ENCODE measurements around the gene TMEM44.

TMEM44 gene

DNA sequence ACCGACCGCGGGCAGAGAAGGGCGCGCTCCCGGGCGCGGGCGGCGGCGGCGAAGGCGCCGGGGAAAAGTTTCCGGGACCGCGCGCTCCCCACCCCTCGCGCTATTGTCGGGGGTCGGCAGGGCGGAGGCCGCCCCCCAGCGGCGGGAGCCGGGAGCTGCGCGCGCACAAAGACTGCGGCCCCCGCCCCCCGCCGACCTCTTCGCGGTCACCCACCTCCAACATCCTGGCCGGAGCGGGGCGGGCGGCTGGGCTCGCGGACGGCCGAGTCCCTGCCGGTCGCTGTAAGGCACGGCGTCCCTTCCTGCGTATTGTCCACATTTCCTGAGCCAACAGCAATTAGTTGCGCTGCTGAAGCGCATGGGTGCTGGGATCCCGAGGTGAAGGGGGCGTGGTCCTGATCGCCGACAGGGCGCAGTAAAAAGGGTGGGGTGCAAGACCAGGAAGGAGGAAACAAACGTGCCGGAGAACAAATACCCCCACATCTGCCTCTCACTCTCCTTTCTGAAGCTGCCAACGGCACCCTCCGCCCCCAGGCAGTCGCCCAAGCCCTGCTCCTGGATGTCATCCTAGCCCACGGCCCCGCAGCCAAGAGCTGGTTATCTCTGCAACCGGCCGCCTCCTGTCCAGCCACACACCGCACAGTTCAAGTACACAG lies at the start of gene TMEM44:
TSS of gene TMEM44 (minus strand) at position 71 of the 656 bp plus-strand sequence. CDS start 204 bp downstream, outside the sequence.
- peak; percentile 89 for DNase-seq (ENCODE audit: low spot score)

- DNase-seq (ENCODE audit: low spot score) = peak; percentile 91
Measured at GRCh38 chr3:194682694-194683310, 49.6 kb upstream of the TMEM44 start.

GRCh38 chr3:194682189-194682693 lies 49.0 kb upstream of the TMEM44 start:
- DNase-seq (ENCODE audit: low spot score) = no peak

- DNase-seq (ENCODE audit: low spot score) = no peak
Measured at GRCh38 chr3:194680888-194681615, 47.8 kb upstream of the TMEM44 start.

DNA sequence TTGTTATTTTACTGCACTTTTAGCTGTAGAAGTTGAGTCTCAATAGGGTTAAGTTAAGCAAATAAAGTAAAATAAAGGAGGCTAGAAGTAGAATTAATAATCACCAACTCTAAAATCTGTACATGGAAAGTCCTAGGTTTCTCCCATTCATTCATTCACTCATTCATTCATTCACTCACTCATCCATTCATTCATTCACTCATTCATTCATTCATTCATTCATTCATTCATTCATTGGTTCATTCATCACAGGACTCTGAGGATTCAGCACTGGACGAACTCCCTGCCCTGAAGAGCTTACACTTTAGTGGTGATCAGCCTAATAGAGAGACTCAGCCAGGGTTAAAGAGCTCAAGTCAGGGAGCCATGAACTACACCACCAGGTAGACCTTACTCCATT lies 43.3 kb upstream of the TMEM44 start:
- no peak for DNase-seq (ENCODE audit: low spot score)

- no peak for DNase-seq (ENCODE audit: low spot score)
Measured at GRCh38 chr3:194675680-194676079, 42.5 kb upstream of the TMEM44 start.

DNA sequence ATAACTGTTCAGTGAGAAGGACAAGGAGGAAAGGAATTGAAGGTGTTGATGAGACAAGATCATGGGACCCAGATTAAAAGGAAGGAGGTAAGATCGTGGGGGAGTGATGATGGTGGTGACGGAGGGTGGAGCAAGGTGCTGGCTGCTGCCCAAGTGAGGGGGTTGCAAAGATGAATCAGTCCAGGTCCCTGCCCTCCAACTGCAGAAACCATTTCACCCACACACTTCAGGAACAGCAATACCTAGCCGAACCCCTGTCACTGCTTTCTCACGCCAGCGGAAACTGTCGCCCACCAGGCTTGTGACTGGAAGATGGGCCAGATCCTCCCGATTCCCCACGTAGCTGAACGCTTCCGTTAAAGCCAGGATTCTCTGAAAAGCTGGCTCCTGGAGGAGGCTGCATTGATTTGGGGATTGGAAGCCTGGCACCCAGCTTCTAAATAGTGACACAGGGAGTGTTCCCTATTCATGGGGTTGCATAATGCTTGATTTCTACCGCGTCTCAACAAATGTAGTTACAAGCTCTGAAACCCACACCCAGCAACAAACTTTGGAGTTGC lies 41.9 kb upstream of the TMEM44 start:
- no peak for DNase-seq (ENCODE audit: low spot score)

DNA sequence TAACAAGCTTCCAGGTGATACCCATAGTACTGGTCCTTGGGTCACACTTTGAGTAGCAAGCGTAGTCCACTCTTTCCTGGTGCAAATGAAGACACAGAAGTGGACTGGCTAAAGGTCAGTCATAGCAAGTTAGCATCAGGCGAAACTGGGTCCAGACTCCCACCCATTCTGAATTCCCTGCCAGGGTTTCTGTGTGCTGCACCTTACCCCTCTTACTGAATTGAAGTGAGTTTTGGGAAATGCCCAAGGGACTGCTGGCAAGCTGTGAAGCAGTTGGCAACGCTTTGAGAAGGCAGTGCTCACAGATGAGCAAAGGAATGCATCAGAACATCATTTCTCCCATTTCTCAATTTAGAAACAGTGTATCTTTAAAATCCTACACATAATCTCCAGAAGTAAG lies 40.5 kb upstream of the TMEM44 start:
- no peak for DNase-seq (ENCODE audit: low spot score)

- DNase-seq (ENCODE audit: low spot score) = no peak
Measured at GRCh38 chr3:194672876-194673275, 39.7 kb upstream of the TMEM44 start.

GRCh38 chr3:194671900-194672808 lies 38.9 kb upstream of the TMEM44 start, which contains the start of gene LSG1:
Gene LSG1, minus strand, starts transcription at chr3:194672191. Its CDS starts 29 bp downstream, at chr3:194672162.
- peak; percentile 80 for DNase-seq (ENCODE audit: low spot score)

DNA sequence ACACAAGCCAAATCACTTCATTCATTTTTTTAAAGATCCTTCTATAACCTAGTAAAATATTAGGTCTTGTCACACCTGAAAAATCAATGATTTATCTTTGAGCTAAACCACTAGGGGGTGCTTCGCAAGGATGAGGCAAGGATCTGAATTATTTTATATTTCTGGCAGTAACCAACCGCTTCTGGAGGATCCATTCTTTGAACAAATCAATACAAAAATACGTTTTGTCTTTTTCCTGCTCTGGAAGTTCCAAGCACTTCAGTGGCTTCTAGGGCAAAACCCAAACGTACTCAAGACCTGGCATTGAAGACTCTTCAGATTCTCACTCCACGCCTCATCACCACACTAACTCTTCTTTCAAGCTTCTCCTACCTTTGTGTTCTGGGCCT lies 38.3 kb upstream of the TMEM44 start:
- no peak for DNase-seq (ENCODE audit: low spot score)

GRCh38 chr3:194667363-194667762 lies 34.1 kb upstream of the TMEM44 start:
- no peak for DNase-seq (ENCODE audit: low spot score)

GRCh38 chr3:194664857-194665256 lies 31.6 kb upstream of the TMEM44 start:
- no peak for DNase-seq (ENCODE audit: low spot score)

DNA sequence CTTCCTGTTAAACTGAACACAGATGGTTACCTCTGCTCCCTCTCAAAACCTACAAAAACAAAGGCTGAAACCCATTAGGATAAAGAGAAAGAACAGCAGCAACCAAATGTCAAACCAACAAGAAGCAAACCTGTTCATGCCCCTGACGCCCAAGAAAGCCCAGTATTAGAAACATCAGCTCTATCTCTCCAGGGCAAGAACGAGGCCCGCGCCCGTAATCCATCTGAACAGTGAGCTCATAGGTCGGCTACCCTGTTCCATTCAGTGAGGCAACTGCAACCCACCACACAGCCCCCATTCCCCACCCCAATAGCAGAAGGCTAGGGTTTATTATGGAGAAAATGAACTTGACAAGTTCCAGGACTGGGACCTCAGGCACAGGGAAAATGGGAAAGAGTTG lies 28.7 kb upstream of the TMEM44 start:
- no peak for DNase-seq (ENCODE audit: low spot score)

DNA sequence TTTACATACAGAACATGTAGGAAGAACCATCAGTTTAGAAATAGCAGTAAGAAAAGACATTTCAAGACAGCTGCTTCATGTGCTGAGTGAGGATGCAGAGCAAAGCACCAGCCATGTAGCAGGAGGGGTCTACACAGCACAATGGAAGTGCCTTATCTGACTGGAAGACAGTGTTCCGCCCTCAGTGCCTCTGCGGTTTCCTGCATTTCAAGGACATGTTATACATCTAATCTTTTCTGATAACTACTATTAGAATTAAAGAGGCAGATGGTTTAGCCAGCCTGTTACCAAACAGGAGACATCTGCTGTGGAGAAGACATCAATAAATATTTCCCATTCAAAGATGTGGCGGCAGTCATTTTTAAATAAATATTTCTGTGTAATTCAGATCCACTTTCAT lies 28.2 kb upstream of the TMEM44 start:
- DNase-seq (ENCODE audit: low spot score) = no peak

- DNase-seq (ENCODE audit: low spot score) = no peak
Measured at GRCh38 chr3:194659778-194660177, 26.6 kb upstream of the TMEM44 start.

GRCh38 chr3:194658477-194659242 lies 25.4 kb upstream of the TMEM44 start:
- DNase-seq (ENCODE audit: low spot score) = no peak

DNA sequence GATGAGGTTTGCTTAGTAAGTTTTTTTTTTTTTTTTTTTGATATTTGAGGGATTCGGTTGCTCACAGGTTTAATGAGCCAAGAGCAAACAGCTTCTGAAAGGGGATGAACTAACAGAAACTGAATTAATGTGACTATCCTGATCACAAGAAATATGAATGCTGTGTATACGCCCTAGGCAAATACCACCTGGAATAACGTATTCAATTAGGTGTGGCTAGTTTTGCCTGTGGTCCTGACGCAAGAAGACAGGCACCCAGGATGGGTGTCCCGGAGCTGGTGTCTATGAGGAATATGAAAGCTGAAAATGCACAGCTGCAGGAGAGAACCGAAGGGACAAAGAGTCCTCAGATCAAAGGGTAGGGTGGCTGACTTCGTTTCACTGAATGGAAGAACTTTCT lies 24.2 kb upstream of the TMEM44 start:
- no peak for DNase-seq (ENCODE audit: low spot score)

GRCh38 chr3:194654443-194654842 lies 21.2 kb upstream of the TMEM44 start:
- no peak for DNase-seq (ENCODE audit: low spot score)

- no peak for DNase-seq (ENCODE audit: low spot score)
Measured at GRCh38 chr3:194647747-194648146, 14.5 kb upstream of the TMEM44 start.

DNA sequence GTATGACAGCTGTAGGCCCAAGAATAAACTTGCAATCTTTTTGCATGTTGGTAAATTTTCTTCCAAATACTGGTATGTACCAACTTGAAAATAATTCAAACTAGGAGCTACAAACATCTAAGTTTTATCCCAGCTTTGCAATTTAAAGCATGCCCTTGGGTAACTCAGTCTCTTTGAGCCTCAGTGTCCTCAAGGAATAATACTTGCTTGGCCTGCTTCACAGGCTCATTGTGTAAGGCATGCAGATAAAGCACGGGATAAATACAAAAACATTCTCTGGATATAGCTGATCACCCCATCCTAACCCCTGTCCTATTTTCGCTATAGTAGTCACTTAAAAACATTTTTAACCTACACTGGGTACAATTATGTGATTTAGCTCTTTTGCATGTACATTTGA lies 9.6 kb upstream of the TMEM44 start:
- no peak for DNase-seq (ENCODE audit: low spot score)
